SIG-M5 treated with dmso at 0.1 percent for 504 hours (cell line): ENCODE data around the gene GZMB.
"Not testable (repeated sequence)": the region's sequence is repeated elsewhere in the genome, so short reads cannot be mapped to it uniquely, and the experiment has no call there.

Experiments
- DNase-seq: peaks from one replicate; lab custom pipeline; 2025; ENCODE audit not compliant: unreplicated experiment; lab: John Stamatoyannopoulos, UW

GZMB gene

DNA sequence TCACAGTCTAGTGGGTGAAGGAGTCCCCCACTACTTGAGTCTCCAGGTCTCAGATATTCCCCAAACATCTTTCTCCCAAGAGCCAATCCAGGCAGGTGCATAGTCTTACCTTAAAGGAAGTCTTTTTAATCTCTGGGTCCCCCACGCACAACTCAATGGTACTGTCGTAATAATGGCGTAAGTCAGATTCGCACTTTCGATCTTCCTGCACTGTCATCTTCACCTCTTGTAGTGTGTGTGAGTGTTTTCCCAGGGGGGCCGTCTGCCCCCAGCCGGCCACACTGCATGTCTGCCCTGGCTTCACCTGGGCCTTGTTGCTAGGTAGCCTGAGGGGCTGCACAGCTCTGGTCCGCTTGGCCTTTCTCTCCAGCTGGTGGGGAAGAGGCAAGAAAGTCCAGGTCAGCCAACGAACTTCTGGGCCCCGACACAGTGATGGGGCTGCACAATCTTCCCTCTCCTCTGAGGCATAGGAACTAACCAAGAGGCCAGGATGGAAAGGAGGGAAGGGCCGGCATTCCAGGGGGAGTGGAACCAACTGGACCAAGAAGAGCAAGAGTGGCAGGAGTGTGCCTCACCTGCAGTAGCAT, 2.1 kb downstream of the GZMB start:
- DNase-seq: no peak

- peak; percentile 52 for DNase-seq
Measured at GRCh38 chr14:24630872-24631477, 3.0 kb downstream of the GZMB start.

DNA sequence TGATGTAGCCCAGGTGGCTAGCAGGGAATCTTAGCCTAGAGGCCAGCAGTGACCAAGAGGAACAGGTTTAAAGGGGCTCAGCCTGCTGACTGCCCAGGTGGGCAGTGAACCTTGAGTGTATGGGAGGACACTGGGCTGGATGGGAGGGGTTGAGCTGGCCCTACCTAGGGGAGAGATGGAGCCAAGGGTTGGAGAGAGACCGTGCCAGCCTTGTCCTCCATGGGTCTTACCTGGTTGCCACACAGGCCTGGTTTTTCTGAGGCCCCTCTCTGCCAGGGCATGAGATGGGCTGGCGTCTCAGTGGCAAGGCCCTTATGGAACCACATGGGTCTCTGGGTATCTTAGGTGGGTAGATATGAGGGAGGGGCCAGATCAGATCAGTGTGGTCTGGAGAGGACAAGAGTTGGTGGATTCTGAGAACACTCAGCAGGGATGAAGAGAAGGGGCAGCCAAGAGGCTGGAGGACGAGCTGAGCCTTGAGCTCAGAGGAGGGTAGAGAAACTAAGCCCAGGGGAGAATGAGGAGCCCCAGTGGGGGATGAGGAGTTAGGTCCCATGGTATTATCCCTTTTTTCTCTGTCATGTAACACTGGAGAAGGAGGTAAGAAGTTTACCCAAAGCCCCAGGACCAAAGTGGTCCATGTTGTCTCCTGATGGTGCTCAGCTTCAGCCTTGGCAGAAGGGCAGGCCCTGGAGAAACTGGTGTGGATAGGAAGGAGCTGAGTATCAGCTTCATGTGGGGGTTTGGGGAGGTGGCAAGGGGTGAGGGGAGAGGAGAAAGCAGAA, 3.7 kb downstream of the GZMB start:
- no peak for DNase-seq

DNA sequence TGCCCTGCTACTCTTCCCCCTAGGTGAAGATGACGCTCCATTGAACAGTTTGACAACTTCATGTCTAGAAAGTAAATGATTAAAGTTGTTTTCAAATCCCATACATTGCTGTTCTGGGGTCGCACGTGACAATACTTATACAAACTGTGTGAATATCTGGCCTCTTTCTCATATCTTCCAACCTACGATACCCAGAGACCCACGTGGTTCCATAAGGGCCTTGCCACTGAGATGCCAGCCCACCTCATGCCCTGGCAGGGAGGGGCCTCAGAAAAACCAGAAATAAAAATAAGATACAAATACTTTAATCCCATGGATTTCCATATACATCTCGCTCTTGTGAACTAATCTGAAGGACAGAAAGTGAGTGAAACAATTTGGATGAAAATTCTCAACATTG, 4.5 kb downstream of the GZMB start:
- DNase-seq: no peak

DNA sequence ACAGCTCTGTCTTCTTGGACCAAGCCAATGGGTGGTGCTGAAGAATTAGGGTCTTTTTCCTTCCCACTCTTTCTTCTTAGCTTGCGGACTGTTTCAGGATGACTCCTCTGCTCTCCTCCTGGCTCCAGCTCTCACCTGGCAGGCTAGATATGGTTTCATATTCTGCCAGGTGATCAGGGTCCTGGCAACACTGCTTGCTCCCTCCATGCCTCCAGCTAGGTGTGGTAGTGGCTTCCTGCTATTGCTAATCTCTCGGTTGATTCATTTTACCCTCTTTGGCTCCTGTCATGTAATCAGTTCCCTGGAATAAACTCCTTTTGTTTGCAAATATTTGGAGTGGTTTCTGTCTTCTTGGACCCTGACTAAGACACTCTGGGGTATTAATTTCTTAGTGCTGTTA, 20.2 kb downstream of the GZMB start:
- no peak for DNase-seq

DNA sequence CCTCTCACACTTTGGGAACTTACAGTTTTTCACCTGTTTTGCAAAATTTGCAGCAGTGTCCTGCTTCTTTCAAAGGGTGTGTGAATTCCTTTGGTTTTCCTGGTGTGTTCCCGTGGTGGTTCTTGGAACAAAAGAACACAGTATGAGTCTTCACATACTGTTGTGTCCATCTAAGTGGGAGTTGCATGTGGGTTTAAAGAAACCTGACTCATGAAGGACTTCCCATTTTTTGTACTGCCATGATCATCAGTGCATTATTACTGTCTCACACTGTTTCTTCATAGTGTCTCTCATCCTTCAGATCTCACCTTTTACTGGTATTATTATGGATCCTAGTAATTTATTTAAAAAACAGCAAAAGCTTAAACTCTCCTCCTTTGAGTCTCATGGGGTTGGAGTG, 20.7 kb downstream of the GZMB start:
- DNase-seq: peak; percentile 4

DNA sequence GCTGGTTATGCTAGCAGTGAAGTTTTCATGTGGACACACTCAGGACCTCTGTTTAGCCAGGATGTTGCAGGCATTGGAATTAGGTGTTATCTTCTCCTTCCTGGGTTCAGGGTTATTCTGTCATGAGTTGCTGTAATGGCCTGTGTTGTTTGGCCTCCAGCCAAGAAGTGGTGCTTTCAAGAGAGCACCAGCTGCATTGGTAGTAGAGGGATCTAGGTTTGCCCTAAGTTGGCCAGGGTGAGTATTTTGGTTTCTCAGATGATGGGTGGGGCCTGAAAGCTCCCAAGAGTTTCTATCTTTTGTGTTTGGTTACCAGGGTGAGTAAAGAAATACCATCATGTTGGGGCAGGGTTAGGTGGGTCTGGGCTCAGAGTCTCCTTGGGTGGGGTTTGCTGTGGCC, 21.8 kb downstream of the GZMB start:
- no peak for DNase-seq

- no peak for DNase-seq
Measured at GRCh38 chr14:24609655-24610344, 24.2 kb downstream of the GZMB start, which contains the start of gene GZMH. Gene GZMH (minus strand): TSS chr14:24609685. CDS start chr14:24609613, 72 bp downstream.

DNA sequence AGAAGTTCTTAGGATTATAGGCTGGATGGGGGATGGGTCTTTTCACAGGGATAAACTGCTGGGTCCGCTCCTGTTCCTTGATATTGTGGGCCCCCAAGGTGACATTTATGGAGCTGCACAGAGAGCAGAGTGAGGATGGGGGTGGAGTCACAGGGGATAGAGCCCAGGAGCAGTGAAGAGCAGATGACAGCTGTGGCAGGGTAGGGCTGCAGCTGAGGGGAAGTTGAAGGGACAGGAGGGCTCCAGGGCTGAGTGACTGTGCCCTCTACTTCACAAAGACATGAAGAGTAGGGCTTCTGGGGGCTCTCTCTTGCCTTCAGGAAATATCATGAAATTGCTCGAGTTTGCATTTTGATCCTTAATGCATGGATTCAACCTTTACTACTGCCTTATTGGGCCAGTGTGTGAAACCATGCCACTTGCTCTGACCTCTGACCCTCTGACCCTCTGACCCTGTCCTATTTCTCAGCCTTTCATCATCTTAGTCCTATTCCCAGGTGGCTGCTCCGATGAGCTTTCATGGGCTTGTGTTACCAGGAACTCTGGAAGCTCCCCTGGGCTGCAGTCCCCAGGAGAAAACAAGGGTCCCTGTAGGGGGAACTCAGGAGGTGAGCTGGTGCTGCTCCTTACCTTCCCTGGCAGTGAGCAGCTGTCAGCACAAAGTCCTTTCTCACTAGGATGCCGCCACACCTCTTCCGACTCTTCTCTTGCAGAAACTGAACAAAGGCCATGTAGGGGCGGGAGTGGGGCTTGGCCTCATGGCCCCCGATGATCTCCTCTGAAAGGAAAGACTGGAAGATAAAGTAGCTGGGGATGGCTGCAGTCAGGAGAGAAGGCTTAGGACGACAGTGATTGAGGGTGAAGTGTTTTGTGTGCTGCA, 26.1 kb downstream of the GZMB start:
- no peak for DNase-seq

GRCh38 chr14:24607081-24607480, 26.9 kb downstream of the GZMB start:
- no peak for DNase-seq

DNA sequence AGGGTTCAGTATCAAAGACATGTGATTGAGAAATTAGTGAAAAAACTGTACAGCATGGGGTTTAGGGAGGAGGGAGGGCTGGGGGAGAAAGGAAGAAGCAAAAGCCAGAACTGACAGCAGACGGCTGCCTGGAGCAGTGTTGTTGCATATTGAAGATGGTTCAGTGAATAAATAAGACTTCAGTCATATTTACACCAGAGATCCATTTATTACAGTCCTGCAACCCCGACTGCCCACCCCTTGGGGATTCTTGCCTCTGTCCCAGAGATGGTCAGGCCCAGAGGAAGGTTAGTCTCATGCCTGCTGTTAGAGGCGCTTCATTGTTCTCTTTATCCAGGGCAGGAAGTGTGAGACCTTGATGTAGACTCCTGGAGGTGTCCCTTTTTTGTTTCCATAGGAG, 27.7 kb downstream of the GZMB start:
- DNase-seq: no peak

- peak; percentile 16 for DNase-seq
Measured at GRCh38 chr14:24605435-24606190, 28.4 kb downstream of the GZMB start.

- DNase-seq: no peak
Measured at GRCh38 chr14:24597403-24597802, 36.6 kb downstream of the GZMB start.

DNA sequence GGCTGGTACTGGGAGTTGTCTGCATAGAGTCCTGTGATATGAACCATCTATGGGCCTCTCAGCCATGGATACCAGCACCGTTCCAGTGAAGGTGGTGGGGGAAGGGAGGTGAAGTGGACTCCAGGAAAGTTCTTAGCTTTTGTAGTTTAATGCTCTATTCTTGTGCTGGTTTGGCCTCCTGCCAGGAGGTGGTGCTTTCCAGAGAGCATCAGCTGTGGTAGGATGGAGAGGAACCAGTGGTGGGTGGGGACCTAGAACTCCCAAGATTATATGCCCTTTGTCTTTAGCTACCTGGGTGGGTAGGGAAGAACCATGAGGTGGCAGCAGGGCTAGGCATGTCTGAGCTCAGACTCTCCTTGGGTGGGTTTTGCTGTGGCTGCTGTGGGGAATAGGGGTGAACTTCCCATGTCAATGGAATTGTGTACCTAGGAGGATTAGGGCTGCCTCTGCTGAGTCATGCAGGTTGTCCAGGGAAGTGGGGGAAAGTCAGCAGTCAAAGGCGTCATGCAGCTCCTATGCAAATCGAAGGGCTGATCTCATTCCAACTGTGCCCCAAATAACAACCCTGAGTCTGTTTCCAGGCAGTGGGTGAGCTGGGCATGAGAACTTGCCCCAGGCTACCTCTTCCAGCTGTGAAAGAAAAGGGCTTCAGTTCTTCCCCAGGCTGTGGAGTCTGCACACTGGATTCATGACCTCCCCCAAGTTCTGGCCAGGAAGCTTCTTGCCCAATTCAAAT, 38.7 kb downstream of the GZMB start:
- DNase-seq: no peak

DNA sequence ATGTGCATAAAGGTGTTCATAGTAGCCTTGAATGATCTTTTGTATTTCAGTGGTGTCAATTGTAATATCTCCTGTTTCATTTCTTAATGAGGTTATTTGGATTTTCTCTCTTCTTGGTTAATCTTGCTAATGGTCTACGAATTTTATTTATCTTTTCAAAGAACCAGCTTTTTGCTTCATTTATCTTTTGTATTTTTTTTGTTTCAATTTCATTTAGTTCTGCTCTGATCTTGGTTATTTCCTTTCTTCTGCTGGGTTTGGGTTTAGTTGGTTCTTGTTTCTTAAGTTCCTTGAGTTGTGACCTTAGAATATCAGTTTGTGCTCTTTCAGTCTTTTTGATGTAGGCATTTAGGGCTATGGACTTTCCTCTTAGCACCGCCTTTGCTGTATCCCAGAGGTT, 43.0 kb downstream of the GZMB start:
- DNase-seq: not testable (repeated sequence)

DNA sequence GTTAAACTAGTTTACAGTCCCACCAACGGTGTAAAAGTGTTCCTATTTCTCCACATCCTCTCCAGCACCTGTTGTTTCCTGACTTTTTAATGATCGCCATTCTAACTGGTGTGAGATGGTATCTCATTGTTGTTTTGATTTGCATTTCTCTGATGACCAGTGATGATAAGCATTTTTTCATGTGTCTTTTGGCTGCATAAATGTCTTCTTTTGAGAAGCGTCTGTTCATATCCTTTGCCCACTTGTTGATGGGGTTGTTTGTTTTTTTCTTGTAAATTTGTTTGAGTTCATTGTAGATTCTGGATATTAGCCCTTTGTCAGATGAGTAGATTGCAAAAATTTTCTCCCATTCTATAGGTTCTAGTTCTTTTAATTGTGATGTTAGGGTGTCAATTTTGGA, 49.6 kb downstream of the GZMB start:
- DNase-seq: not testable (repeated sequence)
